GM12801 (cell line): ENCODE measurements around the gene HNF4A.

Experiments
- CTCF ChIP-seq: IDR thresholded peaks from one replicate; pipeline ENCODE4 v1.5.1; 2011; ENCODE audit warnings: control low read depth; ENCODE audit not compliant: insufficient read length; ENCODE audit errors: extremely low read depth

The HNF4A gene

GRCh38 chr20:44399446-44399845 lies 43.9 kb downstream of the HNF4A start:
- TF ChIP-seq CTCF, result no peak

GRCh38 chr20:44400671-44400969 lies 45.1 kb downstream of the HNF4A start:
- TF ChIP-seq CTCF, result no peak

- no peak for TF ChIP-seq CTCF
Observed at GRCh38 chr20:44400970-44401769, 45.7 kb downstream of the HNF4A start.

GRCh38 chr20:44401770-44402390 lies 46.4 kb downstream of the HNF4A start:
- no peak for TF ChIP-seq CTCF

GRCh38 chr20:44402391-44403193 lies 47.1 kb downstream of the HNF4A start:
- no peak for TF ChIP-seq CTCF

GRCh38 chr20:44403194-44404112 lies 48.0 kb downstream of the HNF4A start:
- no peak for TF ChIP-seq CTCF
